ENCODE data around the gene FBXO47. TPM values are rescaled to one million over a fixed set of nuclear protein-coding genes. Genes with fewer than 3 reads are reported as not detected.
A peak's percentile ranks its signal among the peaks of the same experiment; 100 is the strongest.

Gene FBXO47
- total and polyA plus RNA-seq, 4 donors = not detected

DNA sequence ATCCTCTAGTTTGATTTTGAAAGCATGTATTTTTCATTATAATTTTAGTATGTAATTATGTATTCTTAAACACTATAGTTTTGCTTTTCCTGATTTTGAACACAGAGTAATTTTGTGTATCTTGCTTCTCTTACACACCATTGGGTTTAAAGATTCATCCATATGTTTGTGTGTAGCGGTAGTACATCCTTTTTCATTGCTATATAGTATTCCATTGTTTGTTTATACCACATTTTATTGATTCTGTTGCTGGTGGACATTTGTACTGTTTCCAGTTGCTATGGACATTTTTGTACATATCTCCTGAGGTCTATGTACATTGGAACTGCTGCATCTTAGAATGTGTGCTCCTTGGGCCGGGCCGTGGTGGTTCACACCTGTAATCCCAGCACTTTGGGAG is 62.3 kb downstream of the FBXO47 start:
- Histone ChIP-seq H3K27me3 (ENCODE audit: control insufficient read depth in 3 of 3, insufficient read depth in 3 of 3, low read length in 2 of 3) (no peaks in the 10 kb centered on the region), H3K36me3 (ENCODE audit: control insufficient read depth in 4 of 4, insufficient read depth in 4 of 4, low read length in 4 of 4) (peaks cover 0 to 30% (median 18%) of the 10 kb centered on the region in 4 donors), H3K27ac (ENCODE audit: low read depth in 1 of 2, low read length in 1 of 2) (no peak overlapping the region), H3K4me3 (no peak overlapping the region), H3K4me1 (ENCODE audit: control insufficient read depth in 5 of 5, insufficient read depth in 5 of 5, low read length in 5 of 5) (peaks cover 0 to 34% (median 5%) of the 10 kb centered on the region in 5 donors), H3K9me3 (ENCODE audit: control insufficient read depth in 4 of 4, insufficient read depth in 3 of 4, low read length in 3 of 4) (no peaks in the 10 kb centered on the region), H3K9ac (ENCODE audit: insufficient read depth in 1 of 2, low read length in 2 of 2) (no peak overlapping the region)
- ATAC-seq (ENCODE audit: insufficient read depth, low FRiP score) (no peak), DNase-seq (no peak)
- TF ChIP-seq CTCF (IDR thresholded peaks at IDR 0.05; ENCODE audit: control extremely low read depth, extremely low read depth) = no peak
- 99% methylated on average over 3 of the region's 3 CpGs for WGBS, 2 donors

DNA sequence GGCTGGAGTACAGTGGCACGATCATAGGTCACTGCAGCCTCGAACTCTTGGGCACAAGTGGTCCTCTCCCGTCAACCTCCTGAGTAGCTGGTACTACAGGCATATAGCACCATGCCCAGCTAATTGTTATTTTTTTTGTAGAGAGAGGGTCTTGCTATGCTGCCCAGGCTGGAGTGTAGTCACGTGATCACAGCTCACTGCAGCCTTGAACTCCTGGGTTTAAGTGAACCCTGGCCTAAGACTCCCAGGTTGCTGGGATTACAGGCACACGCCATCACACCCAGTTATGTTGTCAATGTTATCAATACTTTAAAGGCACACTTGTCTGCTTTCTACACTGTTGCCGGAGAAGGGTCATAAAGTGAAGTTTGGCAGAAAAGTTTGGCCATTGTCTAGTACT is 63.8 kb downstream of the FBXO47 start:
- DNase-seq (no peak), ATAC-seq (ENCODE audit: insufficient read depth, low FRiP score) (no peak)
- Histone ChIP-seq H3K4me1 (ENCODE audit: control insufficient read depth in 5 of 5, insufficient read depth in 5 of 5, low read length in 5 of 5) (peaks cover 0 to 40% (median 5%) of the 10 kb centered on the region in 5 donors), H3K27me3 (ENCODE audit: control insufficient read depth in 3 of 3, insufficient read depth in 3 of 3, low read length in 2 of 3) (no peaks in the 10 kb centered on the region), H3K9ac (ENCODE audit: insufficient read depth in 1 of 2, low read length in 2 of 2) (no peak overlapping the region), H3K36me3 (ENCODE audit: control insufficient read depth in 4 of 4, insufficient read depth in 4 of 4, low read length in 4 of 4) (peaks cover 0 to 32% (median 26%) of the 10 kb centered on the region in 4 donors), H3K4me3 (no peak overlapping the region), H3K9me3 (ENCODE audit: control insufficient read depth in 4 of 4, insufficient read depth in 3 of 4, low read length in 3 of 4) (no peaks in the 10 kb centered on the region), H3K27ac (ENCODE audit: low read depth in 1 of 2, low read length in 1 of 2) (no peak overlapping the region)
- 89 to 93% methylated on average over 6 of the region's 6 CpGs for WGBS, 2 donors
- TF ChIP-seq CTCF (IDR thresholded peaks at IDR 0.05; ENCODE audit: control extremely low read depth, extremely low read depth) = no peak

DNA sequence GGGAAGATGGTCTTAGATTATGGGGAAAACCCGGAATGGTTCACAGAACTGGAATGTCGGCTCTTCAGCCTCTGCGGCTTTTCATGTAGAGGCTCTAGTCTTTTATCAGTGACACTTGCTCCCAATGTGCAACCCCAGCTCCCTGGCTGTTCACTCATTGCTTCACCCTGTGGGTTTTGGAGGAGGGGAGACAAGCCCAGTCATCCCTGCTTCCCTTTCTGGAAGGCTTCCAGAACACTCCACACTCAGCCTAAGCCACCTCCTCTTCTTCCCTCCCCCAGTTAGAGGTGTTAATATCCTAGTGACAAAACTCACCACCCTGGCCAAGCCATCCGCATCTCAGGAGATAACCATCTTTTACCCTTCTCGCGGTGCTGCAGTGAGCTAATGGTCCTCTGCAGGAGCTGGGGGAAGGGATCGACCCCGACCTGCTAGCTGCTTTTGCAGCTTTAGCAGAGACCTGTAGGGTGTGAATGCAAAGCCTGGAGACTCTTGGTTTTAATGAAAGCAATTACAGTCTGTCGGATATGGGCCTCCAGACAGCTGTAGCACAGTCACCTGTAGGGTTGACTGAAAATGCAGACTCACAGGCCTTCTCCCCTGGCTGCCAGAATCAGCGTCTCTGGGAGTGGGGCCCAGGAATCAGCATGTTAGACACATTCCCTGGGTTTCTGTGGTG is 66.1 kb downstream of the FBXO47 start:
- peaks cover 0 to 45% (median 35%) of the 10 kb centered on the region in 4 donors for H3K36me3 ChIP-seq (ENCODE audit: control insufficient read depth in 4 of 4, insufficient read depth in 4 of 4, low read length in 4 of 4)
- DNase-seq (peak in 2 of 3 donors; percentile 50 to 57), ATAC-seq (ENCODE audit: insufficient read depth, low FRiP score) (peak; percentile 64)
- no peak overlapping the region for H3K4me3 ChIP-seq
- H3K27ac ChIP-seq (ENCODE audit: low read depth in 1 of 2, low read length in 1 of 2) = peak overlapping the region; percentile 34 to 63
- H3K9ac ChIP-seq (ENCODE audit: insufficient read depth in 1 of 2, low read length in 2 of 2) = no peak overlapping the region
- H3K4me1 ChIP-seq (ENCODE audit: control insufficient read depth in 5 of 5, insufficient read depth in 5 of 5, low read length in 5 of 5) = peaks cover 9 to 45% (median 18%) of the 10 kb centered on the region in 5 donors
- TF ChIP-seq CTCF (IDR thresholded peaks at IDR 0.05; ENCODE audit: control extremely low read depth, extremely low read depth) = no peak
- 16 to 20% methylated on average over 10 of the region's 10 CpGs for WGBS, 2 donors
- no peaks in the 10 kb centered on the region for H3K9me3 ChIP-seq (ENCODE audit: control insufficient read depth in 4 of 4, insufficient read depth in 3 of 4, low read length in 3 of 4)
- H3K27me3 ChIP-seq (ENCODE audit: control insufficient read depth in 3 of 3, insufficient read depth in 3 of 3, low read length in 2 of 3) = no peaks in the 10 kb centered on the region
